IgD-negative memory B cell (primary cell): Measurements from ENCODE around the gene FAIM2. TPM values are rescaled to one million over a fixed set of nuclear protein-coding genes. Genes with fewer than 3 reads are reported as not detected.
A peak's percentile ranks its signal among the peaks of the same experiment; 100 is the strongest.

Source experiments
- H3K27ac Mint-ChIP-seq, 3 donors: one replicate each; pipeline ENCODE4 v1.8.0; 2020 to 2022; ENCODE audit warnings: mild to moderate bottlenecking in 3 of 3, mixed read lengths in 3 of 3, moderate library complexity in 1 of 3
- H3K27me3 Mint-ChIP-seq: one replicate; pipeline ENCODE4 v1.8.0; 2021; ENCODE audit warnings: mixed read lengths
- H3K36me3 Mint-ChIP-seq: one replicate; pipeline ENCODE4 v1.8.0; 2020; ENCODE audit warnings: mild to moderate bottlenecking, mixed read lengths
- H3K4me1 Mint-ChIP-seq, 3 donors: one replicate each; pipeline ENCODE4 v1.8.0; 2020 to 2022; ENCODE audit warnings: mixed read lengths in 3 of 3, mild to moderate bottlenecking in 1 of 3
- H3K4me3 Mint-ChIP-seq, 4 donors: one replicate each; pipeline ENCODE4 v1.8.0; 2020 to 2022; ENCODE audit warnings: mild to moderate bottlenecking in 4 of 4, mixed read lengths in 4 of 4, moderate library complexity in 3 of 4
- H3K9me3 Mint-ChIP-seq, 3 donors: one replicate each; pipeline ENCODE4 v1.8.0; 2020 to 2021; ENCODE audit warnings: mixed read lengths in 3 of 3, mild to moderate bottlenecking in 1 of 3
- polyA plus RNA-seq: library from polyadenylated mRNA; unstranded; fragments of 300-500 nt; fragmentation: Illumina TruSeq; gene quantifications from one replicate; pipeline ENCODE4 v1.2.3, GENCODE V29; 2021

Gene FAIM2
- polyA plus RNA-seq, 1 donor from 2014 or later = not detected

- Mint-ChIP-seq H3K27me3 (peaks cover 13% of the 10 kb centered on the region), H3K4me3 (no peak overlapping the region), H3K27ac (no peak overlapping the region), H3K36me3 (peaks cover 1% of the 10 kb centered on the region), H3K4me1 (no peaks in the 10 kb centered on the region), H3K9me3 (no peaks in the 10 kb centered on the region)
Measured at GRCh38 chr12:49916129-49916919, 12.6 kb upstream of the FAIM2 start.

GRCh38 chr12:49912345-49913255 lies 8.9 kb upstream of the FAIM2 start:
- H3K4me3 Mint-ChIP-seq = no peak overlapping the region
- H3K9me3 Mint-ChIP-seq = no peaks in the 10 kb centered on the region
- H3K27ac Mint-ChIP-seq = no peak overlapping the region
- H3K27me3 Mint-ChIP-seq = peaks cover 17% of the 10 kb centered on the region
- no peaks in the 10 kb centered on the region for H3K4me1 Mint-ChIP-seq
- peaks cover 1% of the 10 kb centered on the region for H3K36me3 Mint-ChIP-seq

- Mint-ChIP-seq H3K36me3 (peaks cover 3% of the 10 kb centered on the region), H3K27me3 (peaks cover 15% of the 10 kb centered on the region), H3K4me1 (no peaks in the 10 kb centered on the region), H3K27ac (no peak overlapping the region), H3K4me3 (no peak overlapping the region), H3K9me3 (peaks cover 0 to 1% (median 0%) of the 10 kb centered on the region in 3 donors)
Measured at GRCh38 chr12:49911213-49911605, 7.5 kb upstream of the FAIM2 start.

- Mint-ChIP-seq H3K27me3 (peaks cover 15% of the 10 kb centered on the region), H3K4me1 (peaks cover 0 to 2% (median 0%) of the 10 kb centered on the region in 3 donors), H3K9me3 (peaks cover 0 to 1% (median 0%) of the 10 kb centered on the region in 3 donors), H3K27ac (no peak overlapping the region), H3K36me3 (peaks cover 3% of the 10 kb centered on the region), H3K4me3 (no peak overlapping the region)
Measured at GRCh38 chr12:49910331-49911212, 6.9 kb upstream of the FAIM2 start.

GRCh38 chr12:49909826-49910225 lies 6.1 kb upstream of the FAIM2 start:
- H3K4me3 Mint-ChIP-seq = no peak overlapping the region
- H3K27me3 Mint-ChIP-seq = peaks cover 19% of the 10 kb centered on the region
- peaks cover 0 to 3% (median 0%) of the 10 kb centered on the region in 3 donors for H3K4me1 Mint-ChIP-seq
- peaks cover 0 to 1% (median 0%) of the 10 kb centered on the region in 3 donors for H3K9me3 Mint-ChIP-seq
- peaks cover 3% of the 10 kb centered on the region for H3K36me3 Mint-ChIP-seq
- H3K27ac Mint-ChIP-seq = no peak overlapping the region

GRCh38 chr12:49909356-49909755 lies 5.7 kb upstream of the FAIM2 start:
- Mint-ChIP-seq H3K4me1 (peaks cover 0 to 3% (median under 1%) of the 10 kb centered on the region in 3 donors), H3K27me3 (peaks cover 24% of the 10 kb centered on the region), H3K36me3 (peaks cover 3% of the 10 kb centered on the region), H3K27ac (peak overlapping the region in 1 of 3 donors; percentile 48), H3K9me3 (peaks cover 0 to 1% (median 0%) of the 10 kb centered on the region in 3 donors), H3K4me3 (no peak overlapping the region)

- H3K27me3 Mint-ChIP-seq = peaks cover 34% of the 10 kb centered on the region
- H3K27ac Mint-ChIP-seq = no peak overlapping the region
- H3K9me3 Mint-ChIP-seq = peaks cover 0 to 1% (median 0%) of the 10 kb centered on the region in 3 donors
- no peak overlapping the region for H3K4me3 Mint-ChIP-seq
- peaks cover 2% of the 10 kb centered on the region for H3K36me3 Mint-ChIP-seq
- peaks cover 0 to 10% (median 4%) of the 10 kb centered on the region in 3 donors for H3K4me1 Mint-ChIP-seq
Measured at GRCh38 chr12:49907352-49907751, 3.7 kb upstream of the FAIM2 start.

GRCh38 chr12:49905718-49906314 lies 2.1 kb upstream of the FAIM2 start:
- Mint-ChIP-seq H3K4me3 (peak overlapping the region in 2 of 4 donors; percentile 29 to 51), H3K27me3 (peaks cover 29% of the 10 kb centered on the region), H3K9me3 (peaks cover 0 to 1% (median 0%) of the 10 kb centered on the region in 3 donors), H3K36me3 (peaks cover 2% of the 10 kb centered on the region), H3K27ac (no peak overlapping the region), H3K4me1 (peaks cover 0 to 10% (median 4%) of the 10 kb centered on the region in 3 donors)

GRCh38 chr12:49904601-49905000 lies 901 bp upstream of the FAIM2 start:
- Mint-ChIP-seq H3K9me3 (peaks cover 0 to 1% (median 0%) of the 10 kb centered on the region in 3 donors), H3K4me3 (peak overlapping the region; percentile 50 to 92 (median 77)), H3K4me1 (peaks cover 0 to 10% (median 4%) of the 10 kb centered on the region in 3 donors), H3K27me3 (peaks cover 27% of the 10 kb centered on the region), H3K36me3 (peaks cover 2% of the 10 kb centered on the region), H3K27ac (peak overlapping the region in 1 of 3 donors; percentile 80)

GRCh38 chr12:49903351-49903699 lies 375 bp downstream of the FAIM2 start:
- H3K9me3 Mint-ChIP-seq = peaks cover 0 to 1% (median 0%) of the 10 kb centered on the region in 3 donors
- peak overlapping the region in 3 of 4 donors; percentile 44 to 73 (median 69) for H3K4me3 Mint-ChIP-seq
- peak overlapping the region in 1 of 3 donors; percentile 60 for H3K27ac Mint-ChIP-seq
- H3K36me3 Mint-ChIP-seq = peaks cover 2% of the 10 kb centered on the region
- peaks cover 0 to 10% (median 4%) of the 10 kb centered on the region in 3 donors for H3K4me1 Mint-ChIP-seq
- H3K27me3 Mint-ChIP-seq = peaks cover 26% of the 10 kb centered on the region

- H3K4me3 Mint-ChIP-seq = peak overlapping the region in 1 of 4 donors; percentile 66
- H3K27me3 Mint-ChIP-seq = peaks cover 28% of the 10 kb centered on the region
- H3K36me3 Mint-ChIP-seq = peaks cover 2% of the 10 kb centered on the region
- H3K4me1 Mint-ChIP-seq = peaks cover 0 to 10% (median 4%) of the 10 kb centered on the region in 3 donors
- H3K9me3 Mint-ChIP-seq = peaks cover 0 to 1% (median 0%) of the 10 kb centered on the region in 3 donors
- H3K27ac Mint-ChIP-seq = no peak overlapping the region
Measured at GRCh38 chr12:49902399-49903350, 1.0 kb downstream of the FAIM2 start.

GRCh38 chr12:49901986-49902385 lies 1.7 kb downstream of the FAIM2 start:
- peak overlapping the region in 1 of 4 donors; percentile 30 for H3K4me3 Mint-ChIP-seq
- no peaks in the 10 kb centered on the region for H3K36me3 Mint-ChIP-seq
- no peak overlapping the region for H3K27ac Mint-ChIP-seq
- H3K9me3 Mint-ChIP-seq = no peaks in the 10 kb centered on the region
- peaks cover 27% of the 10 kb centered on the region for H3K27me3 Mint-ChIP-seq
- peaks cover 0 to 10% (median 4%) of the 10 kb centered on the region in 3 donors for H3K4me1 Mint-ChIP-seq

- Mint-ChIP-seq H3K9me3 (no peaks in the 10 kb centered on the region), H3K27ac (no peak overlapping the region), H3K27me3 (peaks cover 25% of the 10 kb centered on the region), H3K4me1 (peaks cover 0 to 10% (median 4%) of the 10 kb centered on the region in 3 donors), H3K36me3 (peaks cover under 1% of the 10 kb centered on the region), H3K4me3 (no peak overlapping the region)
Measured at GRCh38 chr12:49901026-49901425, 2.7 kb downstream of the FAIM2 start.
